HepG2 (cell line): ENCODE data around the gene TLL2. TPM values are rescaled to one million over a fixed set of nuclear protein-coding genes. Genes with fewer than 3 reads are reported as not detected.

ENCODE experiments used
- DMAP1 ChIP-seq: IDR thresholded peaks from 2 replicates; pipeline ENCODE4 v1.6.1; 2016
- EEA1 ChIP-seq: sonication (generic); formaldehyde crosslinking; IDR thresholded peaks from 2 replicates; pipeline ENCODE4 v1.5.1; 2020; ENCODE audit warnings: mild to moderate bottlenecking, missing genetic modification reagents, borderline replicate concordance
- FOXO1 ChIP-seq: sonication (generic); formaldehyde crosslinking; IDR thresholded peaks from 2 replicates; pipeline ENCODE4 v1.4.0; 2020; ENCODE audit warnings: missing genetic modification reagents
- MBNL3 ChIP-seq: fragments of 250-450 bp; sonication (Bioruptor Pico); conservative IDR thresholded peaks from 2 replicates; pipeline ENCODE4 v1.8.0; 2022; ENCODE audit warnings: mild to moderate bottlenecking, inconsistent platforms
- MED8 ChIP-seq: sonication (generic); formaldehyde crosslinking; IDR thresholded peaks from 2 replicates; pipeline ENCODE4 v1.8.1; 2023; ENCODE audit warnings: mild to moderate bottlenecking, missing genetic modification reagents; ENCODE audit not compliant: insufficient replicate concordance
- NFATC3 ChIP-seq: sonication (generic); formaldehyde crosslinking; IDR thresholded peaks from 2 replicates; pipeline ENCODE4 v1.5.1; 2020; ENCODE audit warnings: mild to moderate bottlenecking, missing genetic modification reagents
- PHF20 ChIP-seq: sonication (generic); formaldehyde crosslinking; IDR thresholded peaks from 2 replicates; pipeline ENCODE4 v1.5.0; 2020; ENCODE audit warnings: mild to moderate bottlenecking, missing genetic modification reagents
- SOX5 ChIP-seq: IDR thresholded peaks from 2 replicates; pipeline ENCODE4 v1.6.1; 2016; ENCODE audit warnings: borderline replicate concordance
- TAF1 ChIP-seq: sonication (generic); formaldehyde crosslinking; IDR thresholded peaks from 2 replicates; pipeline ENCODE4 v1.4.0; 2020; ENCODE audit warnings: missing genetic modification reagents
- THYN1 ChIP-seq: sonication (generic); formaldehyde crosslinking; IDR thresholded peaks from 2 replicates; pipeline ENCODE4 v1.8.1; 2023; ENCODE audit warnings: low read depth, mild to moderate bottlenecking, moderate library complexity, missing genetic modification reagents, borderline replicate concordance
- ZFP62 ChIP-seq: sonication (generic); formaldehyde crosslinking; IDR thresholded peaks from 2 replicates; pipeline ENCODE4 v1.4.0; 2020; ENCODE audit warnings: missing genetic modification reagents
- ZKSCAN8 ChIP-seq: IDR thresholded peaks from 2 replicates; pipeline ENCODE4 v1.6.1; 2016; ENCODE audit warnings: borderline replicate concordance, missing genetic modification reagents, missing compliant biosample characterization
- ZNF12 ChIP-seq: sonication (generic); formaldehyde crosslinking; IDR thresholded peaks from 2 replicates; pipeline ENCODE4 v1.5.0; 2020; ENCODE audit warnings: missing genetic modification reagents
- ZNF180 ChIP-seq: sonication (generic); formaldehyde crosslinking; IDR thresholded peaks from 2 replicates; pipeline ENCODE4 v1.4.0; 2020; ENCODE audit warnings: low read depth, missing genetic modification reagents, borderline replicate concordance
- ZNF333 ChIP-seq: sonication (generic); formaldehyde crosslinking; IDR thresholded peaks from 2 replicates; pipeline ENCODE4 v1.4.0; 2020; ENCODE audit warnings: mild to moderate bottlenecking, missing genetic modification reagents, borderline replicate concordance
- ZNF33A ChIP-seq: sonication (generic); formaldehyde crosslinking; IDR thresholded peaks from 2 replicates; pipeline ENCODE4 v1.5.1; 2020; ENCODE audit warnings: missing genetic modification reagents, mild to moderate bottlenecking, moderate library complexity, borderline replicate concordance
- ZNF446 ChIP-seq: sonication (generic); formaldehyde crosslinking; IDR thresholded peaks from 2 replicates; pipeline ENCODE4 v1.5.0; 2020; ENCODE audit warnings: mild to moderate bottlenecking, missing genetic modification reagents
- ZNF451 ChIP-seq: sonication (generic); formaldehyde crosslinking; IDR thresholded peaks from 2 replicates; pipeline ENCODE4 v1.5.0; 2020; ENCODE audit warnings: mild to moderate bottlenecking, missing genetic modification reagents
- ZNF674 ChIP-seq: sonication (generic); formaldehyde crosslinking; IDR thresholded peaks from 2 replicates; pipeline ENCODE4 v1.5.0; 2020; ENCODE audit warnings: low read depth, mild to moderate bottlenecking, missing genetic modification reagents
- ZNF773 ChIP-seq: sonication (generic); formaldehyde crosslinking; IDR thresholded peaks from 2 replicates; pipeline ENCODE4 v1.4.0; 2020; ENCODE audit warnings: missing genetic modification reagents, borderline replicate concordance
- ZNF780A ChIP-seq: sonication (generic); formaldehyde crosslinking; IDR thresholded peaks from 2 replicates; pipeline ENCODE4 v1.8.0; 2022; ENCODE audit warnings: mild to moderate bottlenecking, missing genetic modification reagents, moderate library complexity
- polyA plus RNA-seq, 8 experiments: library from polyadenylated mRNA; depleted of rRNA in 3 of 8; stranded (reverse) in 7 of 8; unstranded in 1 of 8; fragments of >200 nt; fragmentation: Illumina TruSeq in 4 of 8; extraction: Trizol in 4 of 8; gene quantifications; 2 replicates each; pipeline versions ENCODE4 v1.2.1 to v1.2.3, GENCODE V29; 2011 to 2016; ENCODE audit warnings: low read depth in 4 of 8, missing spikeins in 1 of 8, mixed read lengths in 1 of 8; ENCODE audit not compliant: insufficient read depth in 1 of 8
- total RNA-seq, 5 experiments: library from RNA; depleted of rRNA; stranded (reverse); fragments of >200 nt; fragmentation: Illumina TruSeq; extraction: Trizol; gene quantifications; 2 replicates each; pipeline ENCODE4 v1.2.3, GENCODE V29; 2016; ENCODE audit warnings: low read depth in 1 of 5
- TF ChIP-seq, protein P1 (sequence below), 2 experiments: sonication (generic) in 1 of 2; formaldehyde crosslinking in 1 of 2; IDR thresholded peaks; 2 replicates each; pipeline versions ENCODE4 v1.5.1 to v1.6.1; 2011 to 2020; ENCODE audit warnings: borderline replicate concordance in 1 of 2, low read depth in 1 of 2, low read length in 1 of 2, mild to moderate bottlenecking in 1 of 2, missing genetic modification reagents in 1 of 2, moderate library complexity in 1 of 2
- TF ChIP-seq, protein P2 (sequence below): sonication (generic); formaldehyde crosslinking; IDR thresholded peaks from 2 replicates; pipeline ENCODE4 v1.5.0; 2020; ENCODE audit warnings: missing genetic modification reagents, mild to moderate bottlenecking, borderline replicate concordance
- TF ChIP-seq, protein P3 (sequence below): sonication (generic); formaldehyde crosslinking; IDR thresholded peaks from 2 replicates; pipeline ENCODE4 v1.4.0; 2020; ENCODE audit warnings: missing genetic modification reagents; ENCODE audit errors: not compliant biosample characterization
- TF ChIP-seq, protein P4 (sequence below): IDR thresholded peaks from 2 replicates; pipeline ENCODE4 v1.6.1; 2016; ENCODE audit warnings: low read depth, control low read depth

TLL2 gene
- total and polyA plus RNA-seq, 2 of the 13 experiments (the other 11 are each of a cell fraction or from before 2014, with no cell fraction given) = 0.09 TPM; not detected in 1

DNA sequence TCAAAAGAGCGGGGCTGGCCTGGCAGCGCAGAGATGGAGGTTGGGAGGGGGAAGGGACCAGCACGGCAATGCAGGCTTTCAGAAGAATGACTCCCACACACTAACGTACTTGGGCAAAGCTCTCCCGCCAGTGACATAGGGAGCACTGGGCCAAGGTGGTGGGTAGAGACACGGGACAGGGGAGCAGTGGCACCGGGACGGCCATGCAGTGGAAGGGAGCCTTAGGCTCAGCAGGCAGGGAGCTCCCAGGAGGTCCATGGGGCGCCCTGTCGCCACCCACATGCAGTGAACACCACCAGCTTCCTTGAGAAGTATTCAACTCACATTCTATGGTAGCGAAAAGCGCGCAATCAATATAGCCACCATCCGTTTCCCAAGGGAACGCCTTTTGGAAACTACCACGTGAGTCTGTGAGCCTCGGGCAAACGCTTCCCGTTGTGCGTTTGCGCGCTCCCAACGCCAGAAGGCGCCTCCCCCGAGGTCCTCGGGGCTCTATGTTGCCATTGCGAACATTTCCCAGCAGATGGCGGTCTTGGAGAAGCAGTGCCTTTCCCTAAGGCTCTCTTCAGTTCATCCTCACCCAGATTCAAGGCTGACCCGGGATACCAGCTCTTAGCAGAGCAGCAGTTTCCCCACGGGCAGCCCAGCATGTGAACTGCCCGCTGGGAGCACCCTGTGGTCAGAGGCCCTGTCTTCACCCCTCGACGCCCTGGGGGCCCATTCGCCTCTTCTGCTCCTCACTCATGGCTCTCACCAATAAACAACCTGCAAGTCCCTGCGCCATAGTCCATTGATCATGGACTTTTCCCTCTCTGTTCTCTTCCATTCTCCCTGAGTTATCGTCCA is 138.5 kb downstream of the TLL2 start (continued):
- TF ChIP-seq ZNF333 = no peak
- 0 out of 2 replicates have a peak, but pooled peaks have one; percentile 26 for TF ChIP-seq ZKSCAN8
- no peak for TF ChIP-seq THYN1 (CRISPR knock-in tag)
- no peak for TF ChIP-seq ZFP62 (CRISPR knock-in tag)
- TF ChIP-seq, protein P1, sequence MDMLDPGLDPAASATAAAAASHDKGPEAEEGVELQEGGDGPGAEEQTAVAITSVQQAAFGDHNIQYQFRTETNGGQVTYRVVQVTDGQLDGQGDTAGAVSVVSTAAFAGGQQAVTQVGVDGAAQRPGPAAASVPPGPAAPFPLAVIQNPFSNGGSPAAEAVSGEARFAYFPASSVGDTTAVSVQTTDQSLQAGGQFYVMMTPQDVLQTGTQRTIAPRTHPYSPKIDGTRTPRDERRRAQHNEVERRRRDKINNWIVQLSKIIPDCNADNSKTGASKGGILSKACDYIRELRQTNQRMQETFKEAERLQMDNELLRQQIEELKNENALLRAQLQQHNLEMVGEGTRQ (IDR thresholded peaks at IDR 0.05; ENCODE audit: low read depth, low read length) = no peak
- TF ChIP-seq, protein P1 (CRISPR knock-in tag; IDR thresholded peaks at IDR 0.05; ENCODE audit: borderline replicate concordance) = no peak
- TF ChIP-seq ZNF773 (CRISPR knock-in tag) = no peak
- TF ChIP-seq FOXO1 = no peak
- TF ChIP-seq ZNF180 = no peak
- TF ChIP-seq ZNF446 = no peak
- no peak for TF ChIP-seq ZNF674 (CRISPR knock-in tag)
- TF ChIP-seq ZNF33A (CRISPR knock-in tag) = no peak
- no peak for TF ChIP-seq TAF1 (CRISPR knock-in tag)
- no peak for TF ChIP-seq EEA1 (CRISPR knock-in tag)
- no peak for TF ChIP-seq DMAP1 (CRISPR knock-in tag)
- TF ChIP-seq, protein P2, sequence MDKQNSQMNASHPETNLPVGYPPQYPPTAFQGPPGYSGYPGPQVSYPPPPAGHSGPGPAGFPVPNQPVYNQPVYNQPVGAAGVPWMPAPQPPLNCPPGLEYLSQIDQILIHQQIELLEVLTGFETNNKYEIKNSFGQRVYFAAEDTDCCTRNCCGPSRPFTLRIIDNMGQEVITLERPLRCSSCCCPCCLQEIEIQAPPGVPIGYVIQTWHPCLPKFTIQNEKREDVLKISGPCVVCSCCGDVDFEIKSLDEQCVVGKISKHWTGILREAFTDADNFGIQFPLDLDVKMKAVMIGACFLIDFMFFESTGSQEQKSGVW = no peak
- TF ChIP-seq PHF20 (CRISPR knock-in tag) = no peak
- no peak for TF ChIP-seq NFATC3 (CRISPR knock-in tag)
- TF ChIP-seq ZNF451 (CRISPR knock-in tag) = no peak
- TF ChIP-seq SOX5 (CRISPR knock-in tag) = no peak; the same call in 1 of the 2 replicates
- TF ChIP-seq, protein P3, sequence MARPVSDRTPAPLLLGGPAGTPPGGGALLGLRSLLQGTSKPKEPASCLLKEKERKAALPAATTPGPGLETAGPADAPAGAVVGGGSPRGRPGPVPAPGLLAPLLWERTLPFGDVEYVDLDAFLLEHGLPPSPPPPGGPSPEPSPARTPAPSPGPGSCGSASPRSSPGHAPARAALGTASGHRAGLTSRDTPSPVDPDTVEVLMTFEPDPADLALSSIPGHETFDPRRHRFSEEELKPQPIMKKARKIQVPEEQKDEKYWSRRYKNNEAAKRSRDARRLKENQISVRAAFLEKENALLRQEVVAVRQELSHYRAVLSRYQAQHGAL = no peak
- no peak for TF ChIP-seq MED8 (CRISPR knock-in tag)
- peak; percentile 25; the same call in 1 of the 2 replicates for TF ChIP-seq ZNF12
- TF ChIP-seq, protein P4, sequence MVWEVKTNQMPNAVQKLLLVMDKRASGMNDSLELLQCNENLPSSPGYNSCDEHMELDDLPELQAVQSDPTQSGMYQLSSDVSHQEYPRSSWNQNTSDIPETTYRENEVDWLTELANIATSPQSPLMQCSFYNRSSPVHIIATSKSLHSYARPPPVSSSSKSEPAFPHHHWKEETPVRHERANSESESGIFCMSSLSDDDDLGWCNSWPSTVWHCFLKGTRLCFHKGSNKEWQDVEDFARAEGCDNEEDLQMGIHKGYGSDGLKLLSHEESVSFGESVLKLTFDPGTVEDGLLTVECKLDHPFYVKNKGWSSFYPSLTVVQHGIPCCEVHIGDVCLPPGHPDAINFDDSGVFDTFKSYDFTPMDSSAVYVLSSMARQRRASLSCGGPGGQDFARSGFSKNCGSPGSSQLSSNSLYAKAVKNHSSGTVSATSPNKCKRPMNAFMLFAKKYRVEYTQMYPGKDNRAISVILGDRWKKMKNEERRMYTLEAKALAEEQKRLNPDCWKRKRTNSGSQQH = no peak
- TF ChIP-seq ZNF780A = no peak
- no peak for TF ChIP-seq MBNL3 (CRISPR knock-in tag)
